Suprapubic skin (tissue), 4 donors: ENCODE results near the gene MFAP3L. TPM values are rescaled to one million over a fixed set of nuclear protein-coding genes. Genes with fewer than 3 reads are reported as not detected.

Experiments
- DNase-seq, 2 donors: peaks; one replicate each; pipeline ENCODE4 v3.0.0-alpha.2; 2019; ENCODE audit warnings: low spot score in 2 of 2
- H3K27ac ChIP-seq: fragments of 200-600 bp; sonication (generic); one replicate; pipeline ENCODE4 v1.5.1; 2019
- H3K27me3 ChIP-seq: fragments of 200-600 bp; sonication (generic); one replicate; pipeline ENCODE4 v1.5.1; 2019
- H3K36me3 ChIP-seq: fragments of 200-600 bp; sonication (generic); one replicate; pipeline ENCODE4 v1.5.1; 2019
- H3K4me1 ChIP-seq: fragments of 200-600 bp; sonication (generic); one replicate; pipeline ENCODE4 v1.5.1; 2019
- H3K4me3 ChIP-seq: fragments of 200-600 bp; sonication (generic); one replicate; pipeline ENCODE4 v1.5.1; 2019; ENCODE audit warnings: mild to moderate bottlenecking
- H3K9me3 ChIP-seq: fragments of 200-600 bp; sonication (generic); one replicate; pipeline ENCODE4 v1.5.1; 2019
- CTCF ChIP-seq, 2 donors: fragments of 200-600 bp in 1 of 2; fragments of 450-650 bp in 1 of 2; sonication (generic) in 1 of 2; IDR thresholded peaks; one replicate each; pipeline ENCODE4 v1.5.1; 2016 to 2019; ENCODE audit warnings: antibody characterized with exemption in 2 of 2, mild to moderate bottlenecking in 1 of 2, moderate library complexity in 1 of 2
- EP300 ChIP-seq: sonication (generic); formaldehyde crosslinking; IDR thresholded peaks from one replicate; pipeline ENCODE4 v1.6.1; 2017; ENCODE audit warnings: antibody characterized with exemption
- POLR2A ChIP-seq, 2 donors: fragments of 450-650 bp; IDR thresholded peaks; one replicate each; pipeline ENCODE4 v1.6.1; 2017; ENCODE audit warnings: antibody characterized with exemption in 2 of 2, mild to moderate bottlenecking in 2 of 2, moderate library complexity in 2 of 2
- POLR2AphosphoS5 ChIP-seq, 3 donors: sonication (generic); formaldehyde crosslinking; IDR thresholded peaks; one replicate each; pipeline ENCODE4 v1.6.1; 2017; ENCODE audit warnings: antibody characterized with exemption in 3 of 3
- whole genome bisulfite sequencing: methylation state at CpG from one replicate; pipeline ENCODE4 v1.1.5; 2018; 5-methylcytosine and 5-hydroxymethylcytosine counted together
- total RNA-seq, 4 donors: library from RNA; depleted of rRNA; stranded (reverse); fragments of >200 nt; gene quantifications; one replicate each; pipeline ENCODE4 v1.1.0, GENCODE V29; 2016

The MFAP3L gene
- total RNA-seq, 4 donors from 2014 or later, result 41.4 to 67.0 (median 58.9) TPM

GRCh38 chr4:169999923-170000322 lies 26.3 kb downstream of the MFAP3L start:
- TF ChIP-seq CTCF (IDR thresholded peaks at IDR 0.05), result no peak
- no peak for TF ChIP-seq EP300
- no peak for TF ChIP-seq POLR2AphosphoS5 (IDR thresholded peaks at IDR 0.05)
- TF ChIP-seq POLR2A (IDR thresholded peaks at IDR 0.05), result no peak
- H3K27ac ChIP-seq, result no peak overlapping the region
- H3K9me3 ChIP-seq, result no peaks in the 10 kb centered on the region
- 89% methylated on average over 2 of the region's 2 CpGs for WGBS
- H3K27me3 ChIP-seq, result no peaks in the 10 kb centered on the region
- DNase-seq, result no peak
- no peaks in the 10 kb centered on the region for H3K36me3 ChIP-seq
- no peak overlapping the region for H3K4me3 ChIP-seq
- peaks cover 5% of the 10 kb centered on the region for H3K4me1 ChIP-seq

GRCh38 chr4:169998981-169999380 lies 27.2 kb downstream of the MFAP3L start:
- H3K36me3 ChIP-seq, result no peaks in the 10 kb centered on the region
- no peak overlapping the region for H3K27ac ChIP-seq
- 80% methylated on average over 1 of the region's 1 CpG for WGBS
- no peaks in the 10 kb centered on the region for H3K9me3 ChIP-seq
- no peaks in the 10 kb centered on the region for H3K27me3 ChIP-seq
- no peak for TF ChIP-seq POLR2AphosphoS5 (IDR thresholded peaks at IDR 0.05)
- no peak for TF ChIP-seq POLR2A (IDR thresholded peaks at IDR 0.05)
- no peak for TF ChIP-seq CTCF (IDR thresholded peaks at IDR 0.05)
- no peak for TF ChIP-seq EP300
- H3K4me1 ChIP-seq, result peaks cover 5% of the 10 kb centered on the region
- DNase-seq, result no peak
- no peak overlapping the region for H3K4me3 ChIP-seq

- TF ChIP-seq POLR2AphosphoS5 (IDR thresholded peaks at IDR 0.05), result no peak
- TF ChIP-seq EP300, result no peak
- no peak for TF ChIP-seq POLR2A (IDR thresholded peaks at IDR 0.05)
- no peak for TF ChIP-seq CTCF (IDR thresholded peaks at IDR 0.05)
- no peak overlapping the region for H3K4me3 ChIP-seq
- peaks cover 5% of the 10 kb centered on the region for H3K36me3 ChIP-seq
- peaks cover 2% of the 10 kb centered on the region for H3K4me1 ChIP-seq
- 85% methylated on average over 10 of the region's 10 CpGs for WGBS
- no peak overlapping the region for H3K27ac ChIP-seq
- no peak for DNase-seq
- H3K27me3 ChIP-seq, result no peaks in the 10 kb centered on the region
- H3K9me3 ChIP-seq, result no peaks in the 10 kb centered on the region
Measured at GRCh38 chr4:169996379-169997240, 29.6 kb downstream of the MFAP3L start.

GRCh38 chr4:169993531-169993930 lies 32.7 kb downstream of the MFAP3L start:
- Histone ChIP-seq H3K9me3 (no peaks in the 10 kb centered on the region), H3K36me3 (peaks cover 6% of the 10 kb centered on the region), H3K4me1 (no peaks in the 10 kb centered on the region), H3K27me3 (no peaks in the 10 kb centered on the region), H3K27ac (peak overlapping the region; percentile 34), H3K4me3 (no peak overlapping the region)
- no peak for DNase-seq
- 69% methylated on average over 9 of the region's 9 CpGs for WGBS
- TF ChIP-seq POLR2A (IDR thresholded peaks at IDR 0.05) (no peak), CTCF (IDR thresholded peaks at IDR 0.05) (no peak), EP300 (no peak), POLR2AphosphoS5 (IDR thresholded peaks at IDR 0.05) (no peak)

- H3K4me3 ChIP-seq, result no peak overlapping the region
- H3K9me3 ChIP-seq, result no peaks in the 10 kb centered on the region
- TF ChIP-seq CTCF (IDR thresholded peaks at IDR 0.05) (no peak), EP300 (no peak), POLR2AphosphoS5 (IDR thresholded peaks at IDR 0.05) (no peak), POLR2A (IDR thresholded peaks at IDR 0.05) (no peak)
- no peak for DNase-seq
- no peak overlapping the region for H3K27ac ChIP-seq
- H3K4me1 ChIP-seq, result no peaks in the 10 kb centered on the region
- peaks cover 6% of the 10 kb centered on the region for H3K36me3 ChIP-seq
- H3K27me3 ChIP-seq, result no peaks in the 10 kb centered on the region
- 79% methylated on average over 6 of the region's 6 CpGs for WGBS
Measured at GRCh38 chr4:169988252-169988651, 37.9 kb downstream of the MFAP3L start.
